ENCODE data around the gene NUP205. TPM values are rescaled to one million over a fixed set of nuclear protein-coding genes. Genes with fewer than 3 reads are reported as not detected.

Gene NUP205, protein sequence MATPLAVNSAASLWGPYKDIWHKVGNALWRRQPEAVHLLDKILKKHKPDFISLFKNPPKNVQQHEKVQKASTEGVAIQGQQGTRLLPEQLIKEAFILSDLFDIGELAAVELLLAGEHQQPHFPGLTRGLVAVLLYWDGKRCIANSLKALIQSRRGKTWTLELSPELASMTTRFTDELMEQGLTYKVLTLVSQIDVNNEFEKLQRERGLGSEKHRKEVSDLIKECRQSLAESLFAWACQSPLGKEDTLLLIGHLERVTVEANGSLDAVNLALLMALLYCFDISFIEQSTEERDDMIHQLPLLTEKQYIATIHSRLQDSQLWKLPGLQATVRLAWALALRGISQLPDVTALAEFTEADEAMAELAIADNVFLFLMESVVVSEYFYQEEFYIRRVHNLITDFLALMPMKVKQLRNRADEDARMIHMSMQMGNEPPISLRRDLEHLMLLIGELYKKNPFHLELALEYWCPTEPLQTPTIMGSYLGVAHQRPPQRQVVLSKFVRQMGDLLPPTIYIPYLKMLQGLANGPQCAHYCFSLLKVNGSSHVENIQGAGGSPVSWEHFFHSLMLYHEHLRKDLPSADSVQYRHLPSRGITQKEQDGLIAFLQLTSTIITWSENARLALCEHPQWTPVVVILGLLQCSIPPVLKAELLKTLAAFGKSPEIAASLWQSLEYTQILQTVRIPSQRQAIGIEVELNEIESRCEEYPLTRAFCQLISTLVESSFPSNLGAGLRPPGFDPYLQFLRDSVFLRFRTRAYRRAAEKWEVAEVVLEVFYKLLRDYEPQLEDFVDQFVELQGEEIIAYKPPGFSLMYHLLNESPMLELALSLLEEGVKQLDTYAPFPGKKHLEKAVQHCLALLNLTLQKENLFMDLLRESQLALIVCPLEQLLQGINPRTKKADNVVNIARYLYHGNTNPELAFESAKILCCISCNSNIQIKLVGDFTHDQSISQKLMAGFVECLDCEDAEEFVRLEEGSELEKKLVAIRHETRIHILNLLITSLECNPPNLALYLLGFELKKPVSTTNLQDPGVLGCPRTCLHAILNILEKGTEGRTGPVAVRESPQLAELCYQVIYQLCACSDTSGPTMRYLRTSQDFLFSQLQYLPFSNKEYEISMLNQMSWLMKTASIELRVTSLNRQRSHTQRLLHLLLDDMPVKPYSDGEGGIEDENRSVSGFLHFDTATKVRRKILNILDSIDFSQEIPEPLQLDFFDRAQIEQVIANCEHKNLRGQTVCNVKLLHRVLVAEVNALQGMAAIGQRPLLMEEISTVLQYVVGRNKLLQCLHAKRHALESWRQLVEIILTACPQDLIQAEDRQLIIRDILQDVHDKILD (N-terminal part only)
- 10 to 100 TPM; 46.7 to 51.5 TPM for total RNA-seq
- 10 to 100 TPM; 39.7 to 43.0 TPM for polyA plus RNA-seq (ENCODE audit: insufficient read length in 2 of 2)
- long read RNA-seq, donor 1, partial matches to known transcripts = 0 of 3 reads
- long read RNA-seq, donor 1, other reads (novel, unspliced or antisense) = 0 of 3 reads
- long read RNA-seq, donor 2 = 0 reads
- long read RNA-seq, donor 3, partial matches to known transcripts = 0 of 1 reads
- long read RNA-seq, donor 3, other reads (novel, unspliced or antisense) = 0 of 1 reads
- long read RNA-seq, donor 4, partial matches to known transcripts = 5 of 7 reads
- long read RNA-seq, donor 4, other reads (novel, unspliced or antisense) = 0 of 7 reads

DNA sequence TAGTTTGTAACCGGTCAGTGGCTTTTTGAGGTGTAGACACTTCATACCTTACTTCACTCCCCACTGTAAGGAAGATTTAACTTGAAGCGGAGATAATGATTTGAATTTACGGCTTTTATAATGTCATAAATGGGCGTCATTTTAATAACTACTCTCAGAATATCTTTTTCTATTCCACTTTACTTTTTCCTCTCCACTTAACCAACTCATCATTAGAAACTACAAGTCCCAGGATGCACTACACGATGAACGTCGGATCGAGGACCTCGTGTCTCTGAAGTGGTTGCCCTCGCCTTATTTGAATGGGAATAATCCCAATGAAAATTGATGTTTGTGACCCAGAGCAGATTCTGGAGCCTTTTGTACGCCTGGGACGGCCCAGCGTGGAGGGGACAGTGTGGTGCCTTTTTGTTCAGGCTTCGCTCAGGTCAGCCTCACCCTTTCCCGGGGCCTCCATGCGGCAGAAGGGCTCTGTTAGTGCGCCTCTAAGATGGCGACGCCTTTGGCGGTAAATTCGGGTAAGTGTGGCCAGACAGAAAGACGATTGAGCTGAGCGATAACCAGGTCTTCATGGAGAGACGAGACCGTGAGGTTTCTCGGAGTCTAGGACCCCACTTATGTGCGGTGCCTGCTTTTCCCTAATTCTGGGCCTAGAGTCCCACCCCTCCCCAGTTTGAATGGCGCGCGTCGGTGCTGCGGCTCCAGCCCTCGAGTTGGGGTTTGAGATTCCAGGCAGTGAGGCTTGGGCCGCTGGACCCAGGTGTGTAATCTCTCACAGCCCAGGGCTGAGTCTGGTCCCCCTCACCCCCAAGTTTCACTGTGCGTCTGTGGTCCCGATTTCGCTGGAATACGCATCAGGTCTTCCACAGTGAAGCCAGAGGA lies at the start of gene NUP205:
NUP205 (plus strand) TSS at position 463 of the 882 bp plus-strand sequence; CDS start at position 491, 28 bp downstream.
- DNase-seq (ENCODE audit: low read depth in 4 of 6, low spot score in 6 of 6) = peak; percentile 74 to 98 (median 88)
- Histone ChIP-seq H3K9me3 (ENCODE audit: control insufficient read depth, insufficient read depth, low read length) (no peaks in the 10 kb centered on the region), H3K27me3 (ENCODE audit: control insufficient read depth, insufficient read depth, low read length) (no peaks in the 10 kb centered on the region), H3K4me3 (ENCODE audit: low read depth, low read length) (peak within 1 kb of the TSS; percentile 88), H3K4me1 (ENCODE audit: control insufficient read depth, insufficient read depth, low read length) (peaks cover 9% of the 10 kb centered on the region), H3K27ac (ENCODE audit: low read depth, low read length) (peak within 1 kb of the TSS; percentile 98), H3K36me3 (ENCODE audit: control insufficient read depth, insufficient read depth, low read length) (peaks cover 3% of the 10 kb centered on the region)
- WGBS (ENCODE audit: insufficient coverage) = 0% methylated on average over 34 of the region's 38 CpGs

DNA sequence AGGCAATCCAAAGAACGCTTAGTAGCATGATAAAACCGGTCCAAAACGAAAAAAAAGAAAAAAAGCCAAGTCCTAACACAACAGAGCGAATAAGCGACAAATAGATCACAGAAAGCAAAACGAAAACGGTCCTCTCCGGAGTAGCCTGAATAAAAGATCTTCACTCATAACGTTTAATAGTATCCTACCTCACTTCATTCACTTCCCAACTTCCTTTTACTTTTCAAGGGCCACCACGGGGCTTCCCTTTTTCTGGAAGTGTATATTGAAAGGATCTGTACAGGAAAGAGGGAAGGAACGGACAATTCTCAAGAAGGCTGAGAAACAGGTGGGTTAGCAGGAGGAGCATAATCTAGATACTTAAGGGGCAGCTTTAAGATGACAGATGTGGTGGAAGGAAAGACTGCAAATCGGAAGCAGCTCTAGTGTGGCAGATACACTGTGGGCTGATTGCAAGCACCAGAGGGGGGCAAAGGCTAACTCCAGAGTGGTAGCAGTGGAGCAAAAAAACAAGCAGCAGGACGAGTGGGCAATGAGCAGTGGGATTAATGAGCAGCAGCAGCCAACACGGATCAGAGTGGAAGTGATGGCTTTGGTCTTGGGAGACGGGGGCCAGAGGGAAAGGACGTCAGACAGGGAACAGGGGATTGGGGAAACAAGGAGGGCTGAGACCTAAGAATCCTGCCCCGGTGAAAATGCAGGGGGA lies 48.7 kb upstream of the NUP205 start:
- Histone ChIP-seq H3K36me3 (ENCODE audit: control insufficient read depth, insufficient read depth, low read length) (no peaks in the 10 kb centered on the region), H3K4me3 (ENCODE audit: low read depth, low read length) (peak overlapping the region; percentile 93), H3K27me3 (ENCODE audit: control insufficient read depth, insufficient read depth, low read length) (no peaks in the 10 kb centered on the region), H3K9me3 (ENCODE audit: control insufficient read depth, insufficient read depth, low read length) (no peaks in the 10 kb centered on the region), H3K27ac (ENCODE audit: low read depth, low read length) (peak overlapping the region; percentile 98), H3K4me1 (ENCODE audit: control insufficient read depth, insufficient read depth, low read length) (peaks cover 3% of the 10 kb centered on the region)
- peak in 5 of 6 donors; percentile 20 to 77 (median 52) for DNase-seq (ENCODE audit: low read depth in 4 of 6, low spot score in 6 of 6)
- 0% methylated on average over 6 of the region's 17 CpGs for WGBS (ENCODE audit: insufficient coverage)

DNA sequence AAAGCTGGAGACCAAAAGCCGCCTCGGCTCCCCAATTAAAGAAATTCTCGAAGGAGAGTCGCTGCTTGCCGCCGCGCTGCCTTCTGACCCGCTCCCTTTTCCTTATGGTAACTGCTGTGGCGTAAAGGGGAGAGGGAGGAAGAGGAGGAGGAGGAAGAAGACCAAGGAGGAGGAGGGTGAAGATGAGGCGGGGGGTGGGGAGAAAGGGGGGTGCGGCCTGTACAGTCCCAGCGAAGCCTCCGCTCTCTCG lies 48.2 kb upstream of the NUP205 start:
- 0% methylated on average over 13 of the region's 14 CpGs for WGBS (ENCODE audit: insufficient coverage)
- no peaks in the 10 kb centered on the region for H3K9me3 ChIP-seq (ENCODE audit: control insufficient read depth, insufficient read depth, low read length)
- H3K27ac ChIP-seq (ENCODE audit: low read depth, low read length) = peak overlapping the region; percentile 98
- peak overlapping the region; percentile 93 for H3K4me3 ChIP-seq (ENCODE audit: low read depth, low read length)
- H3K27me3 ChIP-seq (ENCODE audit: control insufficient read depth, insufficient read depth, low read length) = no peaks in the 10 kb centered on the region
- DNase-seq (ENCODE audit: low read depth in 4 of 6, low spot score in 6 of 6) = no peak
- H3K36me3 ChIP-seq (ENCODE audit: control insufficient read depth, insufficient read depth, low read length) = no peaks in the 10 kb centered on the region
- peaks cover 3% of the 10 kb centered on the region for H3K4me1 ChIP-seq (ENCODE audit: control insufficient read depth, insufficient read depth, low read length)

DNA sequence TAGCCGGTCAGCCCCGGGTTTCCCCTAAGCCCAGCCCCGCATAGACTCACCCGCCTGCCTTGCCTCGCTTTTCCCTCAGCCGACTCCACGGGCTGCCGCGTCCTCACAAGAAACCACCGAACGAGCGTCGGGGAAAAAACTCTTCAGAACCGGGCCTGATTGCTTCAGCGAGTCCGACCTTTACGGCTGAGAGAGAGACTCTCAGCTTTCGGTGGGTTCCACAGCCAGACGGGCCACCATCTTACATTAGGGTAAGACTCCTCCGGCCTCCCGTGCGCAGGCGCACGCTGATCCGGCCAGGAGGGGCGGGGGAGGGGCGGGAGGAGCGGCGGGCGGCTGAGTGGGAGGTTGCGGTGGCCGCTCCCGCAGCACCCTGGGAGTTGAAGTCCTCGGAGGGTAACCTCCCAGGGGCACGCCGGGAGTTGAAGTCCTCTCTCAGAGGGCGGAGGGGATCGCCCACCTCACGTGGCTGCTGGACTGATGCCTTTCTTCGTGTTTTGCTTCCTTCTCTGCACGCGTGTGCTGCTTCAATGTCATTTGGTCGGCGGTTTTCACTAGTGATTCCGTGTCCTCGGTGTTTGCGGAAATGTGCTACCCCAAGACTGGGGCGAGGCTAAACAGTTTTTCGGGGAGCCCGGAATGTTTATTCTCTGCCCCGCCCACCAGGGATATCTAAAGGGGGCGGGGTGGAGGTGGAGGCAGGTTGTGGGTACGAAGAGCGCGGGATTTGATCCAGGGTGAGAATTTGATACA lies 47.7 kb upstream of the NUP205 start, which contains the start of gene CNOT4:
CNOT4 (minus strand) TSS at position 264 of the 753 bp plus-strand sequence. CDS start 71,771 bp downstream, outside the sequence.
- Histone ChIP-seq H3K27me3 (ENCODE audit: control insufficient read depth, insufficient read depth, low read length) (no peaks in the 10 kb centered on the region), H3K27ac (ENCODE audit: low read depth, low read length) (peak within 1 kb of the TSS; percentile 98), H3K9me3 (ENCODE audit: control insufficient read depth, insufficient read depth, low read length) (no peaks in the 10 kb centered on the region), H3K36me3 (ENCODE audit: control insufficient read depth, insufficient read depth, low read length) (no peaks in the 10 kb centered on the region), H3K4me3 (ENCODE audit: low read depth, low read length) (peak within 1 kb of the TSS; percentile 93), H3K4me1 (ENCODE audit: control insufficient read depth, insufficient read depth, low read length) (peaks cover 3% of the 10 kb centered on the region)
- WGBS (ENCODE audit: insufficient coverage) = 0% methylated on average over 54 of the region's 55 CpGs
- DNase-seq (ENCODE audit: low read depth in 4 of 6, low spot score in 6 of 6) = peak; percentile 88 to 99 (median 94)

DNA sequence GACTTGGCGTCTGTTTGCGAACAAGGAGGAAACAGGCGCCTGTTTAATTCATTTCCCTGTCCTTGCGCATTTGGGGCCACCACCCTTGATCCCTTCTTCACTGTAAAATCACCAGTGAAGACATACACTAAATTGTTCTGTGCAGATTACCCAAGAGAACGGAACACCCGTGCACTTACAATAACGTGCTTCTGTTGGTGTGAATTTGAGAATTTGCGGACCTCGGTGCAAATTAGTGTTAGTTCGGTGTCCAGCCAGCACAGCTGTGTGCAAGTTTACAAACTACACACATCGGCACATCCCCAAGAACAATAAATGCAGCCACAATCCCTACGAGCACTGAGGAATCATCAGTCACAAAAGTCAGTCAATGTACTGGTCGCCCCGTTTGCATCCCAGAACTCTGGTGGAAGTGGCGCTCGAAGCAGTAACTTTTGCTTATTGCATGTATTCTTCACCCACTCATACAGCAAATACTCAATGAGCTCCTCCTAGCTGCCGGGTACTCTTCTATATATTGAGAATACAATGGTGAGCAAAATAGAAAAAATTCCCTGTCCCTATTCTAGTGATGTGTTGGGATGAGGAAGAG lies 47.0 kb upstream of the NUP205 start:
- Histone ChIP-seq H3K4me3 (ENCODE audit: low read depth, low read length) (peak overlapping the region; percentile 93), H3K9me3 (ENCODE audit: control insufficient read depth, insufficient read depth, low read length) (no peaks in the 10 kb centered on the region), H3K27ac (ENCODE audit: low read depth, low read length) (no peak overlapping the region), H3K27me3 (ENCODE audit: control insufficient read depth, insufficient read depth, low read length) (no peaks in the 10 kb centered on the region), H3K36me3 (ENCODE audit: control insufficient read depth, insufficient read depth, low read length) (no peaks in the 10 kb centered on the region), H3K4me1 (ENCODE audit: control insufficient read depth, insufficient read depth, low read length) (peaks cover 3% of the 10 kb centered on the region)
- WGBS (ENCODE audit: insufficient coverage) = 0% methylated on average over 8 of the region's 17 CpGs
- DNase-seq (ENCODE audit: low read depth in 4 of 6, low spot score in 6 of 6) = peak in 3 of 6 donors; percentile 6 to 53 (median 49)

DNA sequence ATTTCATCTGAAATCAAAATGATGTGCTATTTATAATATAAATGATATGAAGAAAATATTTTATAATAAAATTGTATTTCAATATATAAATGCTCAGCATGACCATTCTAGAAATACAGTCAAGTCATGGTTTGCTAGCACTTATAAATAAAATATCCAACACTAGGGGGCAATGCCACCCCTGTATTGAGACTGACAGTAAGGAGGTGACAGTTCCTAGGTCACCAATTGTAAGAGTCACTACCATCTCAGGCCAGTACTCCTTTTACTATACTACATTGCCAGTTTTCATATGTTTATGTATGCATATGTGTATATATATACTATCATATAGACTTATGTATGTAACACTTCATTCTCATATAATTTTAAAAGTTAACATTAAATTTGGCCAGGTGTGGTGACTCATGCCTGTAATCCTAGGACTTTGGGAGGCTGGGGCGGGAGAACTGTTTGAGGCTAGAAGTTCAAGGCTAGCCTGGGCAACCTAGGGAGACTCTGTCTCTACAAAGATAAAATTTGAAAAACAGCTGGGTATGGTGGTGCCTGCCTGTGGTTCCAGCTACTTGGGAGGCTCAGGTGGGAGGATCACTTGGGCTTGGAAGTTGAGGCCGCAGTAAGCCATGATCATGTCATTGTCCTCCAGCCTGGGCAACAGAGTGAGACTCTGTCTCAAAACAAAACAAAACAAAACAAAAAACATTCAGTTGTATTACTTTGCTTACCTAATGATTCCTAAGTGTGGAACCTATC lies 45.4 kb upstream of the NUP205 start:
- 100% methylated on average over 1 of the region's 2 CpGs for WGBS (ENCODE audit: insufficient coverage)

DNA sequence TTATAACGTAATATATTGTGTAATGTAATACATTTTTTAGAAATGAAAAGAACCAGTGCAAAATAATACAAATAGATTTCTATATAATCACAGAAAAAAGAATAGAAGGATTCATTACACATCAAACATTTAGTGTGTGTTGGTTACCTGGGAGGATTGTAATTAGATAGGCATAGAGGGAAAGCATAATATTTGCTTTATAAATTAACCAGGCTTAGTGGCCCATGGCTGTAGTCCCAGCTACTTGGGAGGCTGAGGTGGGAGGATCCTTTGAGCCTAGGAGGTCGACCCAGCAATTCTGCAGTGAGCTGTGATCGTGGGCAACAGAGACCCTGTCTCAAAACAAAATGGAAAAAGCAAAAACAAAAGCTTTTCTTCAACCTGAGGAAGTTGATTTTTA lies 42.9 kb upstream of the NUP205 start:
- H3K9me3 ChIP-seq (ENCODE audit: control insufficient read depth, insufficient read depth, low read length) = no peaks in the 10 kb centered on the region
- H3K27ac ChIP-seq (ENCODE audit: low read depth, low read length) = no peak overlapping the region
- H3K4me1 ChIP-seq (ENCODE audit: control insufficient read depth, insufficient read depth, low read length) = peaks cover 3% of the 10 kb centered on the region
- DNase-seq (ENCODE audit: low read depth in 4 of 6, low spot score in 6 of 6) = no peak
- no peaks in the 10 kb centered on the region for H3K27me3 ChIP-seq (ENCODE audit: control insufficient read depth, insufficient read depth, low read length)
- no peak overlapping the region for H3K4me3 ChIP-seq (ENCODE audit: low read depth, low read length)
- WGBS (ENCODE audit: insufficient coverage) = no CpG with 5 or more reads among the region's 3 CpGs
- no peaks in the 10 kb centered on the region for H3K36me3 ChIP-seq (ENCODE audit: control insufficient read depth, insufficient read depth, low read length)

More for the DNA sequence above, 45.4 kb upstream of the NUP205 start:
- DNase-seq (ENCODE audit: low read depth in 4 of 6, low spot score in 6 of 6) = peak in 3 of 6 donors; percentile 5 to 67 (median 52)
- H3K36me3 ChIP-seq (ENCODE audit: control insufficient read depth, insufficient read depth, low read length) = no peaks in the 10 kb centered on the region
- H3K4me3 ChIP-seq (ENCODE audit: low read depth, low read length) = no peak overlapping the region
- no peaks in the 10 kb centered on the region for H3K9me3 ChIP-seq (ENCODE audit: control insufficient read depth, insufficient read depth, low read length)
- H3K4me1 ChIP-seq (ENCODE audit: control insufficient read depth, insufficient read depth, low read length) = peaks cover 3% of the 10 kb centered on the region
- no peak overlapping the region for H3K27ac ChIP-seq (ENCODE audit: low read depth, low read length)
- H3K27me3 ChIP-seq (ENCODE audit: control insufficient read depth, insufficient read depth, low read length) = no peaks in the 10 kb centered on the region
